Parathyroid adenoma (tissue), 2 donors: Measurements from ENCODE around the gene FBXL7.

Experiments
- H2AFZ ChIP-seq: fragments of 300-600 bp; sonication (generic); one replicate; pipeline ENCODE4 v1.7.0; 2017; ENCODE audit warnings: antibody characterized with exemption, mild to moderate bottlenecking
- H3K27ac ChIP-seq: fragments of 300-600 bp; sonication (generic); one replicate; pipeline ENCODE4 v1.7.0; 2017
- H3K27me3 ChIP-seq: fragments of 300-600 bp; sonication (generic); one replicate; pipeline ENCODE4 v1.7.0; 2017; ENCODE audit warnings: low read length; ENCODE audit not compliant: control insufficient read depth, insufficient read depth
- H3K36me3 ChIP-seq: fragments of 300-600 bp; sonication (generic); one replicate; pipeline ENCODE4 v1.7.0; 2017; ENCODE audit warnings: low read length; ENCODE audit not compliant: control insufficient read depth, insufficient read depth
- H3K4me1 ChIP-seq: fragments of 300-600 bp; sonication (generic); one replicate; pipeline ENCODE4 v1.7.0; 2017; ENCODE audit warnings: control low read depth
- H3K4me2 ChIP-seq: fragments of 300-600 bp; sonication (generic); one replicate; pipeline ENCODE4 v1.7.0; 2017; ENCODE audit warnings: low read length
- H3K4me3 ChIP-seq: fragments of 300-600 bp; sonication (generic); one replicate; pipeline ENCODE4 v1.7.0; 2017; ENCODE audit warnings: low read depth, low read length
- H3K79me2 ChIP-seq: fragments of 300-600 bp; sonication (generic); one replicate; pipeline ENCODE4 v1.7.0; 2017; ENCODE audit warnings: control low read depth
- H3K9ac ChIP-seq: fragments of 300-600 bp; sonication (generic); one replicate; pipeline ENCODE4 v1.7.0; 2017; ENCODE audit warnings: mild to moderate bottlenecking
- H3K9me3 ChIP-seq: fragments of 300-600 bp; sonication (generic); one replicate; pipeline ENCODE4 v1.7.0; 2017; ENCODE audit warnings: low read length; ENCODE audit not compliant: control insufficient read depth
- TF ChIP-seq, protein P1 (sequence below): fragments of 300-600 bp; sonication (generic); IDR thresholded peaks from one replicate; pipeline ENCODE4 v1.7.0; 2017; ENCODE audit warnings: antibody characterized with exemption, mild to moderate bottlenecking
- donor health status: primary hyperparathyroidism.

The FBXL7 gene

GRCh38 chr5:15638296-15638695, 138.3 kb downstream of the FBXL7 start:
- H3K27me3 ChIP-seq = no peaks in the 10 kb centered on the region
- no peak overlapping the region for H3K27ac ChIP-seq
- H3K4me2 ChIP-seq = no peak overlapping the region
- no peaks in the 10 kb centered on the region for H3K9me3 ChIP-seq
- TF ChIP-seq, protein P1, sequence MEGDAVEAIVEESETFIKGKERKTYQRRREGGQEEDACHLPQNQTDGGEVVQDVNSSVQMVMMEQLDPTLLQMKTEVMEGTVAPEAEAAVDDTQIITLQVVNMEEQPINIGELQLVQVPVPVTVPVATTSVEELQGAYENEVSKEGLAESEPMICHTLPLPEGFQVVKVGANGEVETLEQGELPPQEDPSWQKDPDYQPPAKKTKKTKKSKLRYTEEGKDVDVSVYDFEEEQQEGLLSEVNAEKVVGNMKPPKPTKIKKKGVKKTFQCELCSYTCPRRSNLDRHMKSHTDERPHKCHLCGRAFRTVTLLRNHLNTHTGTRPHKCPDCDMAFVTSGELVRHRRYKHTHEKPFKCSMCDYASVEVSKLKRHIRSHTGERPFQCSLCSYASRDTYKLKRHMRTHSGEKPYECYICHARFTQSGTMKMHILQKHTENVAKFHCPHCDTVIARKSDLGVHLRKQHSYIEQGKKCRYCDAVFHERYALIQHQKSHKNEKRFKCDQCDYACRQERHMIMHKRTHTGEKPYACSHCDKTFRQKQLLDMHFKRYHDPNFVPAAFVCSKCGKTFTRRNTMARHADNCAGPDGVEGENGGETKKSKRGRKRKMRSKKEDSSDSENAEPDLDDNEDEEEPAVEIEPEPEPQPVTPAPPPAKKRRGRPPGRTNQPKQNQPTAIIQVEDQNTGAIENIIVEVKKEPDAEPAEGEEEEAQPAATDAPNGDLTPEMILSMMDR = no peak
- no peaks in the 10 kb centered on the region for H3K4me1 ChIP-seq
- H3K79me2 ChIP-seq = no peaks in the 10 kb centered on the region
- no peak overlapping the region for H3K4me3 ChIP-seq
- no peak overlapping the region for H2AFZ ChIP-seq
- H3K9ac ChIP-seq = no peak overlapping the region
- H3K36me3 ChIP-seq = no peaks in the 10 kb centered on the region

GRCh38 chr5:15639288-15639687, 139.3 kb downstream of the FBXL7 start:
- Histone ChIP-seq H3K9me3 (no peaks in the 10 kb centered on the region), H3K36me3 (no peaks in the 10 kb centered on the region), H3K27ac (no peak overlapping the region), H3K4me2 (no peak overlapping the region), H3K4me1 (no peaks in the 10 kb centered on the region), H3K9ac (no peak overlapping the region), H2AFZ (no peak overlapping the region), H3K4me3 (no peak overlapping the region), H3K27me3 (no peaks in the 10 kb centered on the region), H3K79me2 (no peaks in the 10 kb centered on the region)
- TF ChIP-seq, protein P1 = no peak

- Histone ChIP-seq H3K79me2 (no peaks in the 10 kb centered on the region), H3K36me3 (no peaks in the 10 kb centered on the region), H3K9me3 (no peaks in the 10 kb centered on the region), H3K27me3 (no peaks in the 10 kb centered on the region), H3K27ac (no peak overlapping the region), H3K4me3 (no peak overlapping the region), H3K4me2 (no peak overlapping the region), H3K9ac (no peak overlapping the region), H3K4me1 (no peaks in the 10 kb centered on the region), H2AFZ (no peak overlapping the region)
- TF ChIP-seq, protein P1 = no peak
Measured at GRCh38 chr5:15640116-15640515, 140.1 kb downstream of the FBXL7 start.

GRCh38 chr5:15643731-15644130, 143.8 kb downstream of the FBXL7 start:
- Histone ChIP-seq H3K9ac (no peak overlapping the region), H3K4me3 (no peak overlapping the region), H3K27me3 (no peaks in the 10 kb centered on the region), H3K79me2 (no peaks in the 10 kb centered on the region), H3K27ac (no peak overlapping the region), H3K4me1 (no peaks in the 10 kb centered on the region), H2AFZ (no peak overlapping the region), H3K4me2 (no peak overlapping the region), H3K9me3 (no peaks in the 10 kb centered on the region), H3K36me3 (no peaks in the 10 kb centered on the region)
- TF ChIP-seq, protein P1 = no peak

GRCh38 chr5:15645381-15646160, 145.6 kb downstream of the FBXL7 start:
- H3K27ac ChIP-seq = no peak overlapping the region
- TF ChIP-seq, protein P1 = no peak
- no peaks in the 10 kb centered on the region for H3K4me1 ChIP-seq

More at GRCh38 chr5:15645381-15646160, 145.6 kb downstream of the FBXL7 start:
- Histone ChIP-seq H3K9me3 (no peaks in the 10 kb centered on the region), H3K4me2 (no peak overlapping the region), H3K27me3 (no peaks in the 10 kb centered on the region), H3K36me3 (no peaks in the 10 kb centered on the region), H3K4me3 (no peak overlapping the region), H2AFZ (no peak overlapping the region), H3K9ac (no peak overlapping the region), H3K79me2 (no peaks in the 10 kb centered on the region)
